H1 (cell line): ENCODE measurements around the gene STX10. TPM values are rescaled to one million over a fixed set of nuclear protein-coding genes. Genes with fewer than 3 reads are reported as not detected.

Source experiments
- CTCF ChIA-PET: fragments of 300-600 bp; sonication (Branson Sonifier 250); formaldehyde crosslinking; loops from one replicate; lab custom pipeline; 2021; ENCODE audit not compliant: partially characterized antibody; lab: Charles Lee
- POLR2A ChIA-PET: fragments of 300-600 bp; sonication (Branson Sonifier 250); formaldehyde crosslinking; loops from one replicate; lab custom pipeline; 2021; ENCODE audit warnings: inconsistent platforms; ENCODE audit not compliant: partially characterized antibody; lab: Charles Lee
- DNase-seq, 2 experiments: peaks; one replicate each; pipeline versions ENCODE4 v3.0.0 to v3.0.0-alpha.2; 2010 to 2022; ENCODE audit warnings: low spot score in 2 of 2, low read depth in 1 of 2, mixed read lengths in 1 of 2
- FAIRE-seq: peaks from 2 replicates; lab custom pipeline; 2011; peaks lifted over from hg19 to GRCh38; lab: Jason Lieb, UNC
- H2AFZ ChIP-seq: 2 replicates; pipeline ENCODE4 v1.8.1; 2012; ENCODE audit warnings: low read length, inconsistent platforms
- H2AK5ac ChIP-seq: 2 replicates; pipeline ENCODE4 v1.6.1; 2013; ENCODE audit warnings: low read depth, low read length
- H2BK120ac ChIP-seq: replicated peaks from 2 replicates; pipeline ENCODE3; 2013; ENCODE audit warnings: low read depth, low read length, inconsistent platforms
- H2BK12ac ChIP-seq: 2 replicates; pipeline ENCODE4 v1.6.1; 2013; ENCODE audit warnings: low read depth, low read length
- H2BK15ac ChIP-seq: 2 replicates; pipeline ENCODE4 v1.6.1; 2013; ENCODE audit warnings: low read length
- H2BK20ac ChIP-seq: 2 replicates; pipeline ENCODE4 v1.6.1; 2013; ENCODE audit warnings: low read length
- H2BK5ac ChIP-seq: 2 replicates; pipeline ENCODE4 v1.6.1; 2013; ENCODE audit warnings: low read depth, low read length
- H3K14ac ChIP-seq: 2 replicates; pipeline ENCODE4 v1.6.1; 2013; ENCODE audit warnings: inconsistent platforms; ENCODE audit not compliant: insufficient read length
- H3K18ac ChIP-seq: 2 replicates; pipeline ENCODE4 v1.6.1; 2013; ENCODE audit warnings: low read length; ENCODE audit errors: extremely low read depth
- H3K23ac ChIP-seq: 2 replicates; pipeline ENCODE4 v1.6.1; 2013; ENCODE audit warnings: inconsistent platforms; ENCODE audit not compliant: insufficient read length
- H3K23me2 ChIP-seq: 2 replicates; pipeline ENCODE4 v1.6.1; 2013; ENCODE audit warnings: low read depth, low read length
- H3K27ac ChIP-seq: 2 replicates; pipeline ENCODE4 v1.6.1; 2011; ENCODE audit warnings: low read depth, low read length, inconsistent platforms
- H3K27me3 ChIP-seq, 4 experiments: replicated peaks in 1 of 4; 1 replicate in 1 of 4; 2 replicates in 3 of 4; pipeline versions ENCODE4 v1.6.1 to v1.8.1; 2011 to 2013; ENCODE audit warnings: low read length in 3 of 4, mild to moderate bottlenecking in 3 of 4, inconsistent platforms in 2 of 4, mixed read lengths in 2 of 4, moderate library complexity in 1 of 4; ENCODE audit not compliant: control insufficient read depth in 3 of 4, insufficient read depth in 3 of 4; ENCODE audit errors: extremely low read depth in 1 of 4
- H3K36me3 ChIP-seq, 4 experiments: 2 replicates each; pipeline versions ENCODE4 v1.6.1 to v1.8.1; 2011 to 2013; ENCODE audit warnings: mild to moderate bottlenecking in 4 of 4, low read length in 3 of 4, moderate library complexity in 2 of 4, control low read depth in 1 of 4, inconsistent platforms in 1 of 4; ENCODE audit not compliant: insufficient read depth in 4 of 4, control insufficient read depth in 2 of 4
- H3K4ac ChIP-seq: replicated peaks from 2 replicates; pipeline ENCODE3; 2013; ENCODE audit warnings: low read length, low read depth, mixed read lengths, inconsistent platforms; ENCODE audit not compliant: insufficient read length
- H3K4me1 ChIP-seq, 4 experiments: replicated peaks in 1 of 4; 1 replicate in 1 of 4; 2 replicates in 3 of 4; pipeline versions ENCODE4 v1.6.1 to v1.8.1; 2011 to 2013; ENCODE audit warnings: low read length in 3 of 4, inconsistent platforms in 2 of 4, mixed read lengths in 1 of 4; ENCODE audit not compliant: insufficient read depth in 4 of 4, control insufficient read depth in 3 of 4
- H3K4me2 ChIP-seq, 2 experiments: 2 replicates each; pipeline versions ENCODE4 v1.6.1 to v1.8.1; 2011 to 2013; ENCODE audit warnings: low read depth in 2 of 2, low read length in 2 of 2, control low read depth in 1 of 2, inconsistent platforms in 1 of 2, mild to moderate bottlenecking in 1 of 2; ENCODE audit not compliant: insufficient read depth in 1 of 2
- H3K4me3 ChIP-seq, 4 experiments: fragments of 200-600, 300-600 bp in 1 of 4; sonication (generic), shearing (Covaris generic), sonication (Bioruptor Twin) in 1 of 4; 2 replicates each; pipeline versions ENCODE4 v1.5.1 to v1.8.1; 2011 to 2016; ENCODE audit warnings: low read length in 4 of 4, low read depth in 3 of 4, control low read depth in 2 of 4, inconsistent platforms in 2 of 4, mild to moderate bottlenecking in 2 of 4, mixed read lengths in 1 of 4, moderate library complexity in 1 of 4; ENCODE audit not compliant: insufficient read depth in 2 of 4; ENCODE audit errors: extremely low read depth in 1 of 4
- H3K56ac ChIP-seq: replicated peaks from 2 replicates; pipeline ENCODE3; 2013; ENCODE audit warnings: low read depth, mild to moderate bottlenecking, mixed read lengths, low read length, inconsistent platforms; ENCODE audit not compliant: insufficient read length
- H3K79me1 ChIP-seq: 2 replicates; pipeline ENCODE4 v1.6.1; 2013; ENCODE audit warnings: low read depth, low read length, control low read depth
- H3K79me2 ChIP-seq, 2 experiments: 2 replicates each; pipeline versions ENCODE4 v1.6.1 to v1.8.1; 2012 to 2013; ENCODE audit warnings: low read length in 2 of 2, mild to moderate bottlenecking in 2 of 2, inconsistent platforms in 1 of 2; ENCODE audit not compliant: insufficient read depth in 2 of 2, control insufficient read depth in 1 of 2
- H3K9ac ChIP-seq, 4 experiments: replicated peaks in 1 of 4; 1 replicate in 1 of 4; 2 replicates in 3 of 4; pipeline versions ENCODE4 v1.6.1 to v1.8.1; 2011 to 2013; ENCODE audit warnings: low read depth in 3 of 4, low read length in 3 of 4, control low read depth in 2 of 4, mild to moderate bottlenecking in 2 of 4, moderate library complexity in 2 of 4, inconsistent platforms in 1 of 4; ENCODE audit errors: extremely low read depth in 1 of 4
- H3K9me3 ChIP-seq, 2 experiments: 2 replicates each; pipeline versions ENCODE4 v1.6.1 to v1.8.1; 2012 to 2013; ENCODE audit warnings: mild to moderate bottlenecking in 2 of 2, moderate library complexity in 2 of 2, control low read depth in 1 of 2, inconsistent platforms in 1 of 2, low read depth in 1 of 2, low read length in 1 of 2, mixed read lengths in 1 of 2; ENCODE audit not compliant: insufficient read depth in 2 of 2
- H4K20me1 ChIP-seq, 2 experiments: replicated peaks in 1 of 2; 2 replicates each; pipeline versions ENCODE3 to v1.8.1; 2011 to 2013; ENCODE audit warnings: inconsistent platforms in 2 of 2, low read length in 2 of 2, mild to moderate bottlenecking in 1 of 2; ENCODE audit not compliant: insufficient read depth in 2 of 2, control insufficient read depth in 1 of 2
- H4K5ac ChIP-seq: 2 replicates; pipeline ENCODE4 v1.6.1; 2013; ENCODE audit warnings: low read length, low read depth, mixed read lengths, inconsistent platforms; ENCODE audit not compliant: insufficient read length
- H4K8ac ChIP-seq: 2 replicates; pipeline ENCODE4 v1.8.0; 2013; ENCODE audit warnings: mild to moderate bottlenecking, moderate library complexity, low read length, inconsistent platforms; ENCODE audit not compliant: insufficient read depth; ENCODE audit errors: extremely low read depth
- H4K91ac ChIP-seq: replicated peaks from 2 replicates; pipeline ENCODE3; 2013; ENCODE audit warnings: low read length, mixed read lengths, inconsistent platforms; ENCODE audit not compliant: insufficient read length
- ATF2 ChIP-seq: IDR thresholded peaks from 2 replicates; pipeline ENCODE4 v1.6.1; 2012; ENCODE audit warnings: low read length, inconsistent platforms
- CBX8 ChIP-seq: fragments of 300-800, 300-1000 bp; sonication (generic); IDR thresholded peaks from 2 replicates; pipeline ENCODE4 v1.7.1; 2016; ENCODE audit warnings: low read depth, low read length, borderline replicate concordance
- EP300 ChIP-seq, 2 experiments: IDR thresholded peaks; 1 replicate in 1 of 2; 2 replicates in 1 of 2; pipeline ENCODE4 v1.6.1; 2011 to 2012; ENCODE audit warnings: low read depth in 2 of 2, low read length in 2 of 2, mild to moderate bottlenecking in 2 of 2, borderline replicate concordance in 1 of 2, inconsistent platforms in 1 of 2, moderate library complexity in 1 of 2
- HDAC6 ChIP-seq: IDR thresholded peaks from one replicate; pipeline ENCODE4 v1.7.1; 2012; ENCODE audit warnings: low read depth, mild to moderate bottlenecking, inconsistent platforms, low read length, moderate library complexity
- RBBP5 ChIP-seq: IDR thresholded peaks from 2 replicates; pipeline ENCODE4 v1.7.1; 2012; ENCODE audit warnings: low read depth, mild to moderate bottlenecking, inconsistent platforms, low read length, moderate library complexity, borderline replicate concordance
- RNF2 ChIP-seq: fragments of 200-900, 300-1000 bp; sonication (generic); IDR thresholded peaks from 2 replicates; pipeline ENCODE4 v1.7.1; 2016; ENCODE audit warnings: borderline replicate concordance, low read depth, mild to moderate bottlenecking, antibody characterized with exemption, low read length; ENCODE audit not compliant: poor library complexity, severe bottlenecking; ENCODE audit errors: missing control alignments
- SAP30 ChIP-seq: fragments of 300-600 bp; sonication (generic); IDR thresholded peaks from 2 replicates; pipeline ENCODE4 v1.7.1; 2012; ENCODE audit warnings: low read length, moderate library complexity, mild to moderate bottlenecking, inconsistent platforms; ENCODE audit not compliant: insufficient read depth, insufficient replicate concordance
- SIRT6 ChIP-seq: IDR thresholded peaks from one replicate; pipeline ENCODE4 v1.7.1; 2012; ENCODE audit warnings: low read length, inconsistent platforms
- TAF7 ChIP-seq: optimal IDR thresholded peaks from 2 replicates; pipeline ENCODE3; 2011; ENCODE audit warnings: low read depth, mild to moderate bottlenecking, inconsistent platforms, low read length, moderate library complexity, borderline replicate concordance
- TBP ChIP-seq: IDR thresholded peaks from 2 replicates; pipeline ENCODE4 v1.6.1; 2011; ENCODE audit warnings: low read depth, low read length, improper control_type of control experiment
- TCF12 ChIP-seq: IDR thresholded peaks from 2 replicates; pipeline ENCODE4 v1.6.1; 2011; ENCODE audit warnings: low read depth, mild to moderate bottlenecking, low read length
- WGBS, 2 experiments: shearing (Covaris generic) in 1 of 2; methylation state at CpG; one replicate each; pipeline versions ENCODE4 v1.1.6 to v1.1.7; 2013 to 2015; ENCODE audit warnings: low lambda C conversion rate in 2 of 2, mixed read lengths in 2 of 2, inconsistent platforms in 1 of 2, low coverage in 1 of 2, missing lambda C conversion rate in 1 of 2; ENCODE audit not compliant: insufficient replicate concordance in 2 of 2, insufficient coverage in 1 of 2, insufficient read length in 1 of 2; ENCODE audit errors: extremely low coverage in 1 of 2, missing lambda C conversion rate in 1 of 2; 5-methylcytosine and 5-hydroxymethylcytosine counted together
- polyA plus RNA-seq, 7 experiments: library from polyadenylated mRNA; depleted of rRNA in 3 of 7; stranded (reverse) in 5 of 7; unstranded in 2 of 7; fragments of >200 nt in 5 of 7; fragments of 200-250 nt in 2 of 7; gene quantifications; 1 replicate in 5 of 7; 2 replicates in 1 of 7; 4 replicates in 1 of 7; pipeline versions ENCODE4 v1.2.1 to v1.2.3, GENCODE V29; 2011 to 2013; ENCODE audit warnings: missing spikeins in 2 of 7, mixed read lengths in 2 of 7
- total RNA-seq: library from RNA; stranded (reverse); fragmentation: NEBNext Ultra II Directional; extraction: Animal tissue kit (Norgen Biotek cat#: 25700); gene quantifications from 2 replicates; pipeline ENCODE4 v1.2.1, GENCODE V29; 2021

Gene STX10
- total and polyA plus RNA-seq, 2 of the 8 experiments (the other 6 are each of a cell fraction or from before 2014, with no cell fraction given) = 53.0 to 80.1 TPM

GRCh38 chr19:13187419-13187818, 37.2 kb upstream of the STX10 start:
- Histone ChIP-seq H3K27ac (no peak overlapping the region), H2BK12ac (no peak overlapping the region), H3K14ac (no peak overlapping the region), H2BK5ac (no peak overlapping the region), H3K27me3 (no peaks in the 10 kb centered on the region), H4K8ac (no peak overlapping the region), H2BK15ac (no peak overlapping the region), H3K79me2 (no peaks in the 10 kb centered on the region), H3K23ac (no peak overlapping the region), H4K91ac (no peak overlapping the region), H3K23me2 (no peaks in the 10 kb centered on the region), H2BK120ac (no peak overlapping the region), H3K9me3 (no peaks in the 10 kb centered on the region; a peak in 1 of 4 replicates), H4K20me1 (no peaks in the 10 kb centered on the region), H3K56ac (no peak overlapping the region), H3K4me2 (no peak overlapping the region), H3K4me3 (no peak overlapping the region), H3K79me1 (no peaks in the 10 kb centered on the region), H4K5ac (no peak overlapping the region), H3K4ac (no peak overlapping the region), H3K4me1 (no peaks in the 10 kb centered on the region; a peak in 2 of 7 replicates), H2AK5ac (no peak overlapping the region), H2AFZ (no peak overlapping the region), H2BK20ac (no peak overlapping the region), H3K9ac (no peak overlapping the region), H3K36me3 (no peaks in the 10 kb centered on the region), H3K18ac (no peak overlapping the region)
- FAIRE-seq (no peak), DNase-seq (no peak)
- ChIA-PET CTCF (interaction anchor here (0.6 to 2.9 kb wide), 6 partner anchors 8 to 340 kb away, joined by 3 to 26 read pairs (median 4); no protein-coding TSS in a partner anchor), POLR2A (interaction anchor here (0.8 to 4.3 kb wide), 6 partner anchors 11 to 34 kb away, joined by 3 to 48 read pairs (median 8); no protein-coding TSS in a partner anchor)
- WGBS, 2 experiments = 92% methylated on average over 4 of the region's 4 CpGs; no CpG with 5 or more reads in 1 of the 2 experiments
- TF ChIP-seq CBX8 = no peak
- TF ChIP-seq HDAC6 = no peak
- TF ChIP-seq EP300 (IDR thresholded peaks at IDR 0.05; ENCODE audit: borderline replicate concordance in 1 of 2, low read depth in 2 of 2, low read length in 2 of 2) = no peak
- no peak for TF ChIP-seq TCF12
- TF ChIP-seq SIRT6 = no peak
- no peak for TF ChIP-seq SAP30
- no peak for TF ChIP-seq TBP
- no peak for TF ChIP-seq RBBP5
- TF ChIP-seq TAF7 = no peak
- no peak for TF ChIP-seq ATF2
- no peak for TF ChIP-seq RNF2
